T-helper 1 cell treated with Interleukin-12 subunit alpha and Interleukin-12 subunit beta and Interleukin-4 antibody, amounts not matched to agents 30 μg/mL and 1 μg/mL, for 36 hours (primary cell): ENCODE results near the gene HHLA2.
"Not testable (repeated sequence)": the region's sequence is repeated elsewhere in the genome, so short reads cannot be mapped to it uniquely, and the experiment has no call there.

ENCODE experiments used
- H3K27ac Mint-ChIP-seq: one replicate; pipeline ENCODE4 v1.8.0; 2021; ENCODE audit warnings: mild to moderate bottlenecking, mixed read lengths
- H3K27me3 Mint-ChIP-seq: one replicate; pipeline ENCODE4 v1.8.0; 2021; ENCODE audit warnings: low read depth, mixed read lengths
- H3K36me3 Mint-ChIP-seq: one replicate; pipeline ENCODE4 v1.8.0; 2021; ENCODE audit warnings: low read depth, mixed read lengths
- H3K4me1 Mint-ChIP-seq: one replicate; pipeline ENCODE4 v1.8.0; 2021; ENCODE audit warnings: low read depth, mixed read lengths
- H3K4me3 Mint-ChIP-seq: one replicate; pipeline ENCODE4 v1.8.0; 2021; ENCODE audit warnings: mild to moderate bottlenecking, moderate library complexity, mixed read lengths
- H3K9me3 Mint-ChIP-seq: one replicate; pipeline ENCODE4 v1.8.0; 2021; ENCODE audit warnings: mixed read lengths

Gene HHLA2, protein sequence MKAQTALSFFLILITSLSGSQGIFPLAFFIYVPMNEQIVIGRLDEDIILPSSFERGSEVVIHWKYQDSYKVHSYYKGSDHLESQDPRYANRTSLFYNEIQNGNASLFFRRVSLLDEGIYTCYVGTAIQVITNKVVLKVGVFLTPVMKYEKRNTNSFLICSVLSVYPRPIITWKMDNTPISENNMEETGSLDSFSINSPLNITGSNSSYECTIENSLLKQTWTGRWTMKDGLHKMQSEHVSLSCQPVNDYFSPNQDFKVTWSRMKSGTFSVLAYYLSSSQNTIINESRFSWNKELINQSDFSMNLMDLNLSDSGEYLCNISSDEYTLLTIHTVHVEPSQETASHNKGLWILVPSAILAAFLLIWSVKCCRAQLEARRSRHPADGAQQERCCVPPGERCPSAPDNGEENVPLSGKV

DNA sequence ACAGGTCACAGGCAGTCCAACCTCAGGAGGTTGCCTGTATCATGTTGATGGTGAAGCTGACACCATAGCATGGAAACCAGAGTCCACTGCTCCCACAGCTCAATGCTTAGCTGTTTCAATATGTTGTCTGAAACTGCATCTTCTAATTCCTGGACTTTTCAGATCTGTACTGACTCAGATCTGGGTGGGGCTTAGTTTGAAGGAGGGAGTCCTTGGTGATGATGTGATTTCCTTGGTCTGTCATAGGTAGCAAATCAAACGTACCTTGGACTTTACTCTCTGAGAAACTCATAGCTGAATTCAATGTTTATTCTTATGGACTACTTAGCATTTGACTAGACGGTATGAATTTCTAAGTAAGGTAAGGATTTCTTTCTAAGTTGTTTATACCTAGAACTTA is at the start of gene HHLA2:
Gene HHLA2 (plus strand): TSS at position 310 of the 400 bp plus-strand sequence. CDS start 55,266 bp downstream, outside the sequence.
- H3K4me1 Mint-ChIP-seq: peaks cover 74% of the 10 kb centered on the region
- H3K27ac Mint-ChIP-seq: peak within 1 kb of the TSS; percentile 32
- peaks cover 8% of the 10 kb centered on the region for H3K36me3 Mint-ChIP-seq
- peak within 1 kb of the TSS; percentile 29 for H3K4me3 Mint-ChIP-seq
- no peaks in the 10 kb centered on the region for H3K27me3 Mint-ChIP-seq
- H3K9me3 Mint-ChIP-seq: peaks cover 7% of the 10 kb centered on the region

DNA sequence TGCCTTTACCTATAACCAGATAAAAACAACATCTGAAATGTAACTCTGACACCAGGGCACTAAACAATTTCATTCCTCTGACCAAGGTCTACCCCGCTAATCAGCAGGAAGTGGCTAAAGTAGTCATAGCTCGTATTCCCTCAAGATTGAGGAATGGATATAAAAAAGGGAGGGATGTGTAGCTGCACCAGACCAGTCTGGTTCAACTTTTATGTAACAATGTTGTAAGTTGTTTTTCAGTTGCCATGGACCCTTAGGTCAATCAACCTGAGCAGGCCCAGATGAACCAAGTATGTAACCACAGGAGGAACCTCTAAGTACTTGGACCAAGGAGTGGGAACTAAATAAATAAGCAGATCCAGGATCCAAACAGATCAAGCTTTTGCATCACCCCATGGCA is 45.7 kb upstream of the HHLA2 start:
- peaks cover 5% of the 10 kb centered on the region for H3K36me3 Mint-ChIP-seq
- H3K4me3 Mint-ChIP-seq: no peak overlapping the region
- peaks cover 2% of the 10 kb centered on the region for H3K4me1 Mint-ChIP-seq
- peaks cover 11% of the 10 kb centered on the region for H3K9me3 Mint-ChIP-seq
- no peak overlapping the region for H3K27ac Mint-ChIP-seq
- H3K27me3 Mint-ChIP-seq: no peaks in the 10 kb centered on the region

DNA sequence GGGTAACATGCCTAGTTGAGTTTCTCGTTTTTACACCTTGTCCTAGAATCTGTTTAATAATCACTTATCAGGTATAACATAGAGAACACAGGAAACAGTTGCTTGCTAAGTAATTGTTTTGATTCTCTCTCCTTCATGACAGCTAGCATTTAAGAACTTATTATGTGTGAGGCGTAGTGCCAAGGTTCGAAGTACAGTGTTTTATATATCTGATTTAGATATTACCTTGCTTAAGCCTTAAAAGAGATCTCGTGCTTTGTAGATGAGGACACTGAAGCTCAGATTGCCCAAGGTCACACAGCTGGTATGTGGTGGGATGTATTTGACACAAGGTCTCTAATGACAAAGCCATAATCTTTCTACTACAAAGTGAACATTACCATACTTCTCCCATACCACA is 45.1 kb upstream of the HHLA2 start:
- no peaks in the 10 kb centered on the region for H3K27me3 Mint-ChIP-seq
- H3K9me3 Mint-ChIP-seq: peaks cover 11% of the 10 kb centered on the region
- H3K27ac Mint-ChIP-seq: no peak overlapping the region
- no peak overlapping the region for H3K4me3 Mint-ChIP-seq
- H3K4me1 Mint-ChIP-seq: peaks cover 2% of the 10 kb centered on the region
- H3K36me3 Mint-ChIP-seq: peaks cover 6% of the 10 kb centered on the region

DNA sequence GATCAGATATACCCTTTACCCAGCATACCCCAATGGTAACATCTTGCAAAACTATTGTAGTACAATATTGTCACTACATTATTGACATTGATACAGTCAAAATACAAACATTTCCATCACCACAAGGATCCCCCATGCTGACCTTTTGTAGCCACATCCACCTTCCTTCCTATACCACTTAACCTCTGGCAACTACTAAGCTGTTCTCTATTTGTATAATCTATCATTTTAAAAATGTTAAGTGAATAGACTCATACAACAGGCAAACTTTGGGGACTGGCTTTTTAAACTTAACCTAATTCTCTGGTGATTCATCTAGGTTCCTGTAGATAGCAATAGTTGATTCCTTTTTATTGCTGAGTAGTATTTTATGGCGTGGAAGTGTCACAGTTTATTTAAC is 44.5 kb upstream of the HHLA2 start:
- H3K27me3 Mint-ChIP-seq: peaks cover 2% of the 10 kb centered on the region
- H3K4me3 Mint-ChIP-seq: no peak overlapping the region
- peaks cover 6% of the 10 kb centered on the region for H3K36me3 Mint-ChIP-seq
- peaks cover 2% of the 10 kb centered on the region for H3K4me1 Mint-ChIP-seq
- H3K9me3 Mint-ChIP-seq: peaks cover 12% of the 10 kb centered on the region
- no peak overlapping the region for H3K27ac Mint-ChIP-seq

DNA sequence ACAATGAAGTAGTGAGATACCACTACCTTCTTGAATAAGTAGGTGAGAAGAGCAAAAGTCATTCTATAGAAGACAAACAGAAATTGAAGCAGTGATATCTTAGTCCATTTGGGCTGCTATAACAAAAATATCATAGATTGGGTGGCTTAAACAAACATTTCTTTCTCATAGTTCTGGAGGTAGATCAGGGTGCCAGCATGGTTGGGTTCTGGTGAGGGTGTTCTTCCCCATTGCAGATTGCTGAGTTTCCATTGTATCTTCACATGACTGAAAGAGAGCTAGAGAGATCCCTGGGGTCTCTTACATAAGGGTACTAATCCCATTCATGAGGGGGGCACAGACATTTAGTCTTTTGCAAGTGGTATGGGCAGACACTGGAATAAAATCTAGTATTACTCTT is 41.2 kb upstream of the HHLA2 start:
- Mint-ChIP-seq H3K27ac (no peak overlapping the region), H3K9me3 (peaks cover 15% of the 10 kb centered on the region), H3K4me1 (no peaks in the 10 kb centered on the region), H3K36me3 (peaks cover 8% of the 10 kb centered on the region), H3K27me3 (peaks cover 4% of the 10 kb centered on the region), H3K4me3 (no peak overlapping the region)

DNA sequence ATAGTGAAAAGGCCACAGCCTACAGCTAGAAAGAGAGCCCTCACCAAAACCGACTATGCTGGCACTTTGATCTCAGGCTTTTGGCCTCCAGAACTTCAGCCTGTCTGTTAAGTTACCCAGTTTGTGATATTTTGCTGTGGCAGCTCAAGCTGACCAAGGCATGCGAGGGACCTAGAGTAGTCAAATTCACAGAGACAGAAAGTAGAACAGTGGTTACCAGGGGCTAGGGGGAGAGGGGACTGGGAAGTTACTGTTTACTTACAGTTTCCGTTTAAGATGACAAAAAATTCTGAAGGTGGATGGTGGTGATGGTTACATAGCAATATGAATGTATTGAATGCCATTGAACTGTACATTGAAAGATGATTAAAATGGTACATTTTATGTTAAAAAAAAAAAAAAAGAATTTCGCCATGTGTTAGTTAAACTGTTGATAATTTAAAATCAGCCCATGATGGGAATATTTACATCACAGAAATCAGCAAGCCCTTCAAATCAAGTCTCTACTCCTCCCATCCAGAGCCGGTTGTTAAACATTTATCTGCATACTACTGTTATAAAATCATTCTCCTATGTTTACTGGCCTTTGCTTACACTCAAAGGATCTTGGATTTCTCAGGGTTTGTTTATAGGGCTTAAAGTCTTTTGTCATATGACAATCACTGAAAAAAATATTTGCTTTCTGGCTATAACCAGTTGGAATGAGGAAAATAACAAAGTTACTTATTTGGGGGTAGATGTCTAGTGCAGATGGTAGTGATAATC is 31.6 kb upstream of the HHLA2 start:
- H3K4me1 Mint-ChIP-seq: not testable (repeated sequence)

DNA sequence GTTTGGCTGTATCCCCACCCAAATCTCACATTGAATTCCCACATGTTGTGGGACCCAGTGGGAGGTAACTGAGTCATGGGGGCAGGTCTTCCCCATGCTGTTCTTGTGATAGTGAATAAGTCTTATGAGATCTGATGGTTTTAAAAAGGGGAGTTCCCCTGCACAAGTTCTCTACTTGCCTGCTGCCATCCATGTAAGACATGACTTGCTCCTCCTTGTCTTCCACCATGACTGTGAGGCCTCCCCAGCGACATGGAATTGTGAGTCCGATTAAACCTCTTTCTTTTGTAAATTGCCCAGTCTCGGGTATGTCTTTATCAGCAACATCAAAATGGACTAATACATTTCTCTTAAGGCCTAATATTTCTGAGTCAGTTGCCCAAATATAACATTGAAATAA is 28.1 kb upstream of the HHLA2 start:
- not testable (repeated sequence) for H3K36me3 Mint-ChIP-seq, H3K4me1 Mint-ChIP-seq, H3K4me3 Mint-ChIP-seq, H3K27me3 Mint-ChIP-seq, H3K27ac Mint-ChIP-seq
- H3K9me3 Mint-ChIP-seq: peaks cover 28% of the 10 kb centered on the region

More for the DNA sequence above, 31.6 kb upstream of the HHLA2 start:
- H3K27me3 Mint-ChIP-seq, H3K4me3 Mint-ChIP-seq, H3K36me3 Mint-ChIP-seq, H3K27ac Mint-ChIP-seq: not testable (repeated sequence)
- peaks cover 25% of the 10 kb centered on the region for H3K9me3 Mint-ChIP-seq

DNA sequence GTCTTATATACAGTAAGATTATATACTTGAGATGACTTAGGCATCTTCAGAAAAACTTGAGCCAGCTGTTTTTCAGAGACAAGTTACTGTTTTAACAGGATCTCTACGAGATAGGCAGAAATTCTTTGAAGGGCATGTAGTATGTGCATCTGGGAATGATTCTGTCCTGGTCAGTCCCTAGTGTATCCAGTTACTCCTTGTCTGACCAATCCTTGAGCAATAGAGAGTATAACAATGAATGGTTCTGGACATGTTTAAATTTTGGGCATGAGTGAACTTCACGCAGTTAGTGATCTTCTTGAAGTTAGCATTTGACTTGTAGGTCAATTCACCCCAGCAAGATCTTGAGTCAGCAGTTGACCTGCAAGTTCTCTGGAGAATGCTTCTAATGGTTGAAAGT is 24.7 kb upstream of the HHLA2 start:
- H3K27me3 Mint-ChIP-seq: no peaks in the 10 kb centered on the region
- H3K27ac Mint-ChIP-seq: no peak overlapping the region
- peaks cover 35% of the 10 kb centered on the region for H3K9me3 Mint-ChIP-seq
- no peak overlapping the region for H3K4me3 Mint-ChIP-seq
- H3K36me3 Mint-ChIP-seq: peaks cover 5% of the 10 kb centered on the region
- no peaks in the 10 kb centered on the region for H3K4me1 Mint-ChIP-seq

DNA sequence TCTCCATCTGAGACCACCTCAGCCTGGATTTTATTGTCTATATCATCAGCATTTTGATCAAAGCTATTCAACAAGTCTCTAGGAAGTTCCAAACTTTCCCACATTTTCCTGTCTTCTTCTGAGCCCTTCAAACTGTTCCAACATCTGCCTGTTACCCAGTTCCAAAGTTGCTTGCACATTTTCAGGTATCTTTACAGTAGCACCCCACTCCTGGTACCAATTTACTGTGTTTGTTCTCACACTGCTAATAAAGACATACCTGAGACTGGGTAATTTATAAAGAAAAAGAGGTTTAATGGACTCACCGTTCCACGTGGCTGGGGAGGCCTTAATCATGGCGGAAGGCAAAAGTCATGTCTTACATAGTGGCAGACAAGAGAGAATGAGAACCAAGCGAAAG is 17.3 kb upstream of the HHLA2 start:
- Mint-ChIP-seq H3K9me3 (peaks cover 40% of the 10 kb centered on the region), H3K36me3 (peaks cover 15% of the 10 kb centered on the region)
- H3K27me3 Mint-ChIP-seq, H3K4me3 Mint-ChIP-seq, H3K4me1 Mint-ChIP-seq, H3K27ac Mint-ChIP-seq: not testable (repeated sequence)

DNA sequence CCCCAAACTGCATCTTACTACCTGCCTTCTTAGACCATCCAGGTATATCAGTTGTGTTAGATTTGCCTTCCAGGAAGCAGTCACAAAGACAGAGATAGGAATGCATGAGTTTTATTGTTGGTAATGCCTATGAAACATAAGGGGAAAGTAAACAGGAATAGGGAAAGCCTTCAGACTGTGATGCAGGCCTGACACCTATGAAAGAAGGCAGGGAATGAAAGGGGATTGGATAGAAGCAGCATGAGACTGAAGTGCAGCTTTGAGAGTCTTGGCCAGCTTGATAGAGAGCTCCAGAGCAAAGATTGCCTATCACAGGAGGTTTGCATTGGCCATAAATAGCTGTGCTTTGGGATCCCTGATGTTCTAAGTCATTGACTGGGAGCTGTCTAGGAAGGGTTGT is 15.9 kb upstream of the HHLA2 start:
- Mint-ChIP-seq H3K4me3 (no peak overlapping the region), H3K9me3 (peaks cover 37% of the 10 kb centered on the region), H3K27me3 (no peaks in the 10 kb centered on the region), H3K36me3 (peaks cover 15% of the 10 kb centered on the region), H3K4me1 (peaks cover 5% of the 10 kb centered on the region), H3K27ac (no peak overlapping the region)

DNA sequence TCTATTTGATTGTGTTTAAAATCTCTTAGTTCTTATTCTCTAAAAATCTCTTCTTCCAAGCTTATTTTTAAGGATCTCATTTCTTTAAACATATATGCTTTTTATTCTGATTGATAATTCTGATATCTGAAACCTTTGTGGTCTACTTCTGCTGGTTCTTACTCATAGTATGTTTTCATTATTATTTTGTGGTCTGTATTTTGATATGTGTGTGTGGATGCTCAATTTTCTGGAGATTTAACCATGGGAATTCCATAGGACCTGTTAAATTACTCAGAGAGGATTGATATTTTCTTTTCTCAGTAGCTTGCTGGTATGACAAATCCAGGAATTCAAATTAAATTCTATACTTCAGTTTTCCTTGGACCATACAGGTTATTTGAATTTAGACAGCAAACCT is 14.7 kb upstream of the HHLA2 start:
- Mint-ChIP-seq H3K4me1 (peaks cover 5% of the 10 kb centered on the region), H3K36me3 (peaks cover 18% of the 10 kb centered on the region), H3K4me3 (no peak overlapping the region)

DNA sequence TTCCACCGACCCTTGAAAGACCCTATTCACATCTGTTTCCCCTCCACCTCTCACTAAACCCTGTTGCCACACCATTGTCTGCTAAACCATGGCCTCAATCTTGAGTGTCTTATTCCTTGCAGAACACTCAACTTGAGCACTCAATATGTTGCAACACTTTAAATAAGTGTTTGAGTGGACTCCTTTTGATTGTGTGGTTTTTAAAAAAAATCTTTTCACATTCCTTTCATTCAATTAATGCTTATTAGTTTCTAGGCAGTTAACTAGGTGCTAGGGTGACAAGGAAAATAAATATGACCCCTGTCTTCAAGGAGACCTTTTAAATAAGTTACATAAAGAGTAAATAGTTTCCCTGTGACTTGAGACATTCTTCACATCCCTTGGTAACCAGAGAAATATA is 13.3 kb upstream of the HHLA2 start:
- Mint-ChIP-seq H3K27me3 (no peaks in the 10 kb centered on the region), H3K9me3 (peaks cover 25% of the 10 kb centered on the region), H3K36me3 (peaks cover 15% of the 10 kb centered on the region), H3K4me3 (no peak overlapping the region), H3K27ac (no peak overlapping the region), H3K4me1 (peaks cover 5% of the 10 kb centered on the region)

More for the DNA sequence above, 14.7 kb upstream of the HHLA2 start:
- peaks cover 37% of the 10 kb centered on the region for H3K9me3 Mint-ChIP-seq
- H3K27ac Mint-ChIP-seq: no peak overlapping the region
- no peaks in the 10 kb centered on the region for H3K27me3 Mint-ChIP-seq

DNA sequence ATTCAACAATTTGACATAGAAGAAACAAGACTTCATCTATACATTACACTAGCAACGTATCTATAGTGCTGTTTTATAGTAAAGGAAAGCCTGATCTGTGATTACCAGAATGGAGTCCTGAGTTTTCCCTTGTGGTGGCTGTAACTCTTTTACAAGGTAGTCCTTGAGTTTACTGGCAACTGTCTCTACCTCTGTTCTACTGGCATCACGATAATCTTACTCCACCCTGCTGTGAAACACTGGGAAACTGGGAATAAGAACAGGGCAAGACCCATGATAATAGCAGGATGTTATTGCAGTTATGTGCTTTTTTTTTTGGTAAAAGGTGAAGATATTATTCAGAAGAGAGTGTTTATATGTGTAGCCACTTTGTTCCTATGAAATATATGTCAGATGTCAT is 12.4 kb upstream of the HHLA2 start:
- no peaks in the 10 kb centered on the region for H3K27me3 Mint-ChIP-seq
- H3K27ac Mint-ChIP-seq: no peak overlapping the region
- peaks cover 13% of the 10 kb centered on the region for H3K36me3 Mint-ChIP-seq
- H3K4me3 Mint-ChIP-seq: no peak overlapping the region
- peaks cover 5% of the 10 kb centered on the region for H3K4me1 Mint-ChIP-seq
- peaks cover 24% of the 10 kb centered on the region for H3K9me3 Mint-ChIP-seq

DNA sequence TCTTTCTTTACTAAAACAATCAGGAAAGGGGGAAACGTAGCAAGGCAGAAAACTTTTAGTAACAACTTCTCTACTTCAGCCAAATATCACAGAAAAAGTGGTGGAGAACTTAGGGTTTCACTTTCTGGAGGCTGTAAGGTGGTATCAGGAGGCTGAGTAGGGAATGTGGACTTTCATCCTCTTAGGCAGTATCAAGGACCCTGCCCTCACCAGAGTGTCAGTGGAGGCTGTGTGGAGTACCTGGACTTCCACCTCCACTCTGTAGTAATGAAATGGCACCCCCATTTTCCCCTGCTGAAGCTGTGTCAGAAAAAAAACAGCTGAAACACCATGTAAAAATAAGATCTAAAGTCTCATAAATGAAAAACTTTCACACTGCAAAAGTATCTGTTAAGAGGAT is 11.2 kb upstream of the HHLA2 start:
- Mint-ChIP-seq H3K9me3 (peaks cover 21% of the 10 kb centered on the region), H3K27ac (no peak overlapping the region), H3K4me3 (no peak overlapping the region), H3K36me3 (peaks cover 8% of the 10 kb centered on the region), H3K4me1 (peaks cover 5% of the 10 kb centered on the region), H3K27me3 (no peaks in the 10 kb centered on the region)

DNA sequence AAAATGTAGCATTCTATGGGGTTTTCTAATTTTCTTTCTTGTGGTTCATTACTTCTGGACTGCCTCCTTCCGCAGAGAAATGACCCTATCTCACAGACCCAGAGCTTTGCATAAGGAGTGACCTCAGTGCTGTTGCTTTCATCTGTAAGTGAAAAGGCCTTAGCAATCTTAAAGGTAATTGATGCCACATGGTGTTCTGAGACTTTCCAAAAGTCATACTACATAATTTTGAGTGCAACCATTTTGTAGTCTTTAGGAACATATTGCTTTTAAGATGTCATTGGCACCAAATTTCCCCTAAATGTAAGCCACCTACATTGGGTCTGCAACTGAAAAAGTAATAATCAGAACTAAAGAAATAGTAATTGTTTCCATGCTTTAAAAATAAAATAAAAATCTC is 9.2 kb upstream of the HHLA2 start:
- Mint-ChIP-seq H3K36me3 (peaks cover 17% of the 10 kb centered on the region), H3K4me1 (peaks cover 19% of the 10 kb centered on the region), H3K9me3 (peaks cover 26% of the 10 kb centered on the region), H3K27ac (no peak overlapping the region), H3K4me3 (no peak overlapping the region), H3K27me3 (no peaks in the 10 kb centered on the region)
